IMR-90 (cell line): ENCODE data around the gene VPS35.

Source experiments
- BHLHE40 ChIP-seq: fragments of 150-350 bp; IDR thresholded peaks from 2 replicates; pipeline ENCODE4 v1.6.1; 2016; ENCODE audit warnings: mild to moderate bottlenecking, low read depth, low read length
- CHD1 ChIP-seq: IDR thresholded peaks from 2 replicates; pipeline ENCODE4 v1.6.1; 2012; ENCODE audit warnings: low read depth, low read length, improper control_type of control experiment
- CTCF ChIP-seq: conservative IDR thresholded peaks from 2 replicates; pipeline ENCODE4 v1.5.1; 2012; ENCODE audit warnings: mild to moderate bottlenecking, low read depth, low read length, improper control_type of control experiment
- ELK1 ChIP-seq: fragments of 150-350 bp; IDR thresholded peaks from 2 replicates; pipeline ENCODE4 v1.6.1; 2016; ENCODE audit warnings: low read depth, mild to moderate bottlenecking, low read length, moderate library complexity, borderline replicate concordance
- FOS ChIP-seq: fragments of 150-350 bp; IDR thresholded peaks from 2 replicates; pipeline ENCODE4 v1.6.1; 2016; ENCODE audit warnings: low read depth, low read length
- POLR2A ChIP-seq: IDR thresholded peaks from 2 replicates; pipeline ENCODE4 v1.6.1; 2012; ENCODE audit warnings: mild to moderate bottlenecking, low read depth, low read length
- RAD21 ChIP-seq: IDR thresholded peaks from 2 replicates; pipeline ENCODE4 v1.6.1; 2012; ENCODE audit warnings: low read length, improper control_type of control experiment
- SMC3 ChIP-seq: fragments of 150-350 bp; IDR thresholded peaks from 2 replicates; pipeline ENCODE4 v1.6.1; 2016; ENCODE audit warnings: low read depth, mild to moderate bottlenecking, antibody characterized with exemption, low read length, moderate library complexity
- TF ChIP-seq, protein P1 (sequence below): fragments of 150-350 bp; IDR thresholded peaks from 2 replicates; pipeline ENCODE4 v1.6.1; 2017; ENCODE audit warnings: mild to moderate bottlenecking, antibody characterized with exemption, low read length, low read depth

GRCh38 chr16:46718214-46718613 lies 29.2 kb upstream of the VPS35 start:
- TF ChIP-seq SMC3 (no peak), POLR2A (no peak), CTCF (no peak), FOS (no peak), ELK1 (no peak), RAD21 (no peak), BHLHE40 (no peak), CHD1 (no peak)
- TF ChIP-seq, protein P1, sequence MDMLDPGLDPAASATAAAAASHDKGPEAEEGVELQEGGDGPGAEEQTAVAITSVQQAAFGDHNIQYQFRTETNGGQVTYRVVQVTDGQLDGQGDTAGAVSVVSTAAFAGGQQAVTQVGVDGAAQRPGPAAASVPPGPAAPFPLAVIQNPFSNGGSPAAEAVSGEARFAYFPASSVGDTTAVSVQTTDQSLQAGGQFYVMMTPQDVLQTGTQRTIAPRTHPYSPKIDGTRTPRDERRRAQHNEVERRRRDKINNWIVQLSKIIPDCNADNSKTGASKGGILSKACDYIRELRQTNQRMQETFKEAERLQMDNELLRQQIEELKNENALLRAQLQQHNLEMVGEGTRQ, result no peak
